Endothelial cell of umbilical vein (primary cell): ENCODE measurements around the gene ZNF101. TPM values are rescaled to one million over a fixed set of nuclear protein-coding genes. Genes with fewer than 3 reads are reported as not detected.

ENCODE experiments used
- BruUV-seq: library from RNA; stranded (reverse); fragments of 400-500 nt; replicated peaks from 2 replicates; lab custom pipeline; 2021; lab: Mats Ljungman, UMichigan
- CTCF ChIA-PET: fragments of 300-600, 350-600 bp; sonication (Branson Sonifier 250); formaldehyde crosslinking; loops from one replicate; lab custom pipeline; 2021; ENCODE audit warnings: antibody characterized with exemption, inconsistent platforms; lab: Charles Lee
- POLR2A ChIA-PET: fragments of 300-600, 350-600 bp; sonication (Branson Sonifier 250); formaldehyde crosslinking; loops from one replicate; lab custom pipeline; 2021; ENCODE audit warnings: antibody characterized with exemption, inconsistent platforms; lab: Charles Lee
- DNase-seq: peaks from one replicate; pipeline ENCODE4 v3.0.0-alpha.2; 2011; ENCODE audit warnings: low read depth, low spot score
- FAIRE-seq: peaks from 2 replicates; lab custom pipeline; 2011; peaks lifted over from hg19 to GRCh38; lab: Jason Lieb, UNC
- H2AFZ ChIP-seq: 2 replicates; pipeline ENCODE4 v1.6.0; 2012; ENCODE audit warnings: low read depth, low read length, control low read depth, inconsistent platforms
- H3K27ac ChIP-seq: 2 replicates; pipeline ENCODE4 v1.5.1; 2011; ENCODE audit warnings: low read depth, mild to moderate bottlenecking, control low read depth, low read length, moderate library complexity; ENCODE audit not compliant: insufficient read depth
- H3K27me3 ChIP-seq, 2 experiments: 2 replicates each; pipeline versions ENCODE4 v1.6.0 to v1.6.1; 2011; ENCODE audit warnings: low read length in 2 of 2, mixed read lengths in 1 of 2; ENCODE audit not compliant: control insufficient read depth in 2 of 2, insufficient read depth in 2 of 2
- H3K36me3 ChIP-seq, 2 experiments: 2 replicates in 1 of 2; 3 replicates in 1 of 2; pipeline ENCODE4 v1.5.1; 2011; ENCODE audit warnings: low read length in 2 of 2, mild to moderate bottlenecking in 1 of 2, moderate library complexity in 1 of 2; ENCODE audit not compliant: control insufficient read depth in 2 of 2, insufficient read depth in 2 of 2; ENCODE audit errors: extremely low read depth in 1 of 2
- H3K4me1 ChIP-seq: 3 replicates; pipeline ENCODE4 v1.5.1; 2011; ENCODE audit warnings: mild to moderate bottlenecking, low read length; ENCODE audit not compliant: control insufficient read depth, insufficient read depth; ENCODE audit errors: extremely low read depth
- H3K4me2 ChIP-seq: 2 replicates; pipeline ENCODE4 v1.6.1; 2011; ENCODE audit warnings: low read length, control low read depth, mixed read lengths; ENCODE audit not compliant: insufficient read depth
- H3K4me3 ChIP-seq, 3 experiments: fragments of 200-600 bp in 1 of 3; sonication (generic), shearing (Covaris generic) in 1 of 3; replicated peaks in 1 of 3; 2 replicates each; pipeline ENCODE4 v1.5.1; 2011 to 2016; ENCODE audit warnings: control low read depth in 3 of 3, low read length in 3 of 3, mild to moderate bottlenecking in 2 of 3, inconsistent platforms in 1 of 3, low read depth in 1 of 3, moderate library complexity in 1 of 3; ENCODE audit not compliant: insufficient read depth in 1 of 3
- H3K79me2 ChIP-seq: 2 replicates; pipeline ENCODE4 v1.6.0; 2012; ENCODE audit warnings: low read length, inconsistent platforms; ENCODE audit not compliant: control insufficient read depth, insufficient read depth
- H3K9ac ChIP-seq: replicated peaks from 2 replicates; pipeline ENCODE3; 2011; ENCODE audit warnings: low read length, control low read depth; ENCODE audit not compliant: insufficient read depth; ENCODE audit errors: extremely low read depth
- H3K9me1 ChIP-seq: replicated peaks from 3 replicates; pipeline ENCODE4 v1.6.0; 2011; ENCODE audit warnings: mild to moderate bottlenecking, low read length; ENCODE audit not compliant: control insufficient read depth, insufficient read depth; ENCODE audit errors: extremely low read depth
- H3K9me3 ChIP-seq: replicated peaks from 2 replicates; pipeline ENCODE4 v1.5.1; 2012; ENCODE audit warnings: low read length, inconsistent platforms; ENCODE audit not compliant: control insufficient read depth, insufficient read depth
- H4K20me1 ChIP-seq: replicated peaks from 2 replicates; pipeline ENCODE3; 2011; ENCODE audit warnings: mild to moderate bottlenecking, low read length; ENCODE audit not compliant: control insufficient read depth, insufficient read depth; ENCODE audit errors: extremely low read depth
- EZH2 ChIP-seq: IDR thresholded peaks from 2 replicates; pipeline ENCODE4 v1.6.1; 2012; ENCODE audit warnings: borderline replicate concordance, low read depth, mild to moderate bottlenecking, moderate library complexity, low read length, inconsistent platforms; ENCODE audit not compliant: severe bottlenecking
- FOS ChIP-seq: IDR thresholded peaks from 2 replicates; pipeline ENCODE4 v1.6.1; 2011; ENCODE audit warnings: mild to moderate bottlenecking, low read length, moderate library complexity, borderline replicate concordance; ENCODE audit not compliant: insufficient read depth
- GATA2 ChIP-seq: IDR thresholded peaks from 2 replicates; pipeline ENCODE4 v1.7.0; 2011; ENCODE audit warnings: low read depth, mild to moderate bottlenecking, moderate library complexity, mixed read lengths, low read length; ENCODE audit not compliant: insufficient read length, insufficient read depth
- JUN ChIP-seq: IDR thresholded peaks from 2 replicates; pipeline ENCODE4 v1.6.1; 2011; ENCODE audit warnings: borderline replicate concordance, low read depth; ENCODE audit not compliant: insufficient read length, insufficient read depth
- MYC ChIP-seq: IDR thresholded peaks from one replicate; pipeline ENCODE4 v1.6.1; 2011; ENCODE audit warnings: mild to moderate bottlenecking, low read depth, low read length
- POLR2A ChIP-seq: IDR thresholded peaks from 2 replicates; pipeline ENCODE4 v1.6.1; 2012; ENCODE audit warnings: low read depth, mild to moderate bottlenecking, control low read depth, low read length
- POLR2AphosphoS5 ChIP-seq: IDR thresholded peaks from 2 replicates; pipeline ENCODE4 v1.6.1; 2012; ENCODE audit warnings: low read depth, mild to moderate bottlenecking, control low read depth, low read length, moderate library complexity; ENCODE audit not compliant: insufficient read depth
- dilution Hi-C: fragments of 300-500 bp; cut with MboI; formaldehyde crosslinking; loops from one replicate; pipeline ENCODE4 v1.15.0; 2019; ENCODE audit warnings: low sequenced_read_pairs; ENCODE audit not compliant: extremely low pct_ligation_motif_present
- intact Hi-C: fragments of 100-400 bp; cut with micrococcal nuclease; formaldehyde crosslinking; loops from one replicate; pipeline ENCODE4 v1.10.0; 2022
- polyA plus RNA-seq, 4 experiments: library from polyadenylated mRNA; depleted of rRNA in 3 of 4; stranded (reverse) in 3 of 4; unstranded in 1 of 4; fragments of >200 nt; gene quantifications; 2 replicates each; pipeline versions ENCODE4 v1.2.1 to v1.2.3, GENCODE V29; 2011 to 2012; ENCODE audit warnings: missing spikeins in 1 of 4
- total RNA-seq: library from RNA; stranded (reverse); gene quantifications from 2 replicates; pipeline ENCODE4 v1.2.3, GENCODE V29; 2021
- TF ChIP-seq, protein P1 (sequence below): IDR thresholded peaks from 2 replicates; pipeline ENCODE4 v1.6.1; 2011; ENCODE audit not compliant: insufficient read depth, insufficient read length
- TF ChIP-seq, protein P2 (sequence below), 2 donors: IDR thresholded peaks; 1 replicate in 1 of 2; 2 replicates in 1 of 2; pipeline ENCODE4 v1.5.1; 2011; ENCODE audit warnings: low read length in 2 of 2, mild to moderate bottlenecking in 2 of 2, moderate library complexity in 2 of 2, control low read depth in 1 of 2, inconsistent platforms in 1 of 2, low read depth in 1 of 2; ENCODE audit not compliant: insufficient read depth in 1 of 2; ENCODE audit errors: extremely low read depth in 1 of 2

Gene ZNF101
- total and polyA plus RNA-seq, 2 donors (not counting 3 experiments of a cell fraction or from before 2014, with no cell fraction given), result 2.8 to 12.8 TPM

DNA sequence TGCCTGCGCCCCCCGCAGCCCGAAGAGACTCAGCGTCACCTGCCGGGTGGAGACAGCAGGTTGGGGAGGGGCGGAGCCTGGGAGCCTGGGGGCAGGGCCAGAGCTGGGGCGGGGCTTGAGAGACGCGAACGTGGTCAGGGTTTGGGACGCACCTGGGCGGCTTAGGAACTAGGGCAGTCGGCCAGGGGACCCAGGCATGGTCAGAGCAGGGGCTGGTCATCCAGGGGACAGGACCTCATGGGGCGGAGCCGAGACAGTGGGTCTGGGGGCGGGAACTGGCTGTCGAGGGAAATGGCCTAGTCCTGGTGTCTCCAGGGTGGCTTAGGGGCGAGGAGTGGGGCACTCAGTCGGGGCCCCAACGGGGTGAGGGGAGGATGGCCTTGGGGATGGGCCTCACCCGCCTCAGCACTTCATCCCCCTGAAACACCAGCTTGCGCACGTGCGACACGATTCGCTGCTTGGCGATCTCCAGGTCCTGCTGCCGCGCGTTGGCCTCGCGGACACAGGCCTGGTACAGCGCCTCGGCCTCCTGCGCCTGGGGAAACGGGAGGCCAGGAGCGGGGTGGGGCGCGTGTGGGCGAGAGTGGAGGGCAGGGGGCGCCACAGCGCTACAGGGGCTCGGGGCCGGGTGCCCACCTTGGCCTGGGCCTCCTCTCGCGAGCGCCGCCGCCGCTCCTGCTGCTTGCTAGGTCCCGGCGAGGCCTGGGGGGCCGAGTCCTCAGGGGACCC, 31.0 kb upstream of the ZNF101 start:
- intact Hi-C loops, result no loop called here

More for the DNA sequence above, 31.0 kb upstream of the ZNF101 start:
- no peak overlapping the region for H3K4me3 ChIP-seq
- POLR2A ChIA-PET, result no interaction called here
- H3K27me3 ChIP-seq, result no peaks in the 10 kb centered on the region
- H3K27ac ChIP-seq, result no peak overlapping the region
- H3K4me2 ChIP-seq, result no peak overlapping the region
- BruUV-seq, result no TSS peak
- FAIRE-seq, result no peak
- no peak for DNase-seq
- H3K79me2 ChIP-seq, result no peaks in the 10 kb centered on the region
- H3K9me1 ChIP-seq, result no peaks in the 10 kb centered on the region
- H3K9ac ChIP-seq, result no peak overlapping the region
- H3K9me3 ChIP-seq, result no peaks in the 10 kb centered on the region
- CTCF ChIA-PET, result no interaction called here
- no peaks in the 10 kb centered on the region for H4K20me1 ChIP-seq
- TF ChIP-seq FOS, result no peak
- TF ChIP-seq, protein P1, sequence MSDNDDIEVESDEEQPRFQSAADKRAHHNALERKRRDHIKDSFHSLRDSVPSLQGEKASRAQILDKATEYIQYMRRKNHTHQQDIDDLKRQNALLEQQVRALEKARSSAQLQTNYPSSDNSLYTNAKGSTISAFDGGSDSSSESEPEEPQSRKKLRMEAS, result no peak
- no peak for TF ChIP-seq JUN
- no peak for TF ChIP-seq POLR2A
- TF ChIP-seq, protein P2, sequence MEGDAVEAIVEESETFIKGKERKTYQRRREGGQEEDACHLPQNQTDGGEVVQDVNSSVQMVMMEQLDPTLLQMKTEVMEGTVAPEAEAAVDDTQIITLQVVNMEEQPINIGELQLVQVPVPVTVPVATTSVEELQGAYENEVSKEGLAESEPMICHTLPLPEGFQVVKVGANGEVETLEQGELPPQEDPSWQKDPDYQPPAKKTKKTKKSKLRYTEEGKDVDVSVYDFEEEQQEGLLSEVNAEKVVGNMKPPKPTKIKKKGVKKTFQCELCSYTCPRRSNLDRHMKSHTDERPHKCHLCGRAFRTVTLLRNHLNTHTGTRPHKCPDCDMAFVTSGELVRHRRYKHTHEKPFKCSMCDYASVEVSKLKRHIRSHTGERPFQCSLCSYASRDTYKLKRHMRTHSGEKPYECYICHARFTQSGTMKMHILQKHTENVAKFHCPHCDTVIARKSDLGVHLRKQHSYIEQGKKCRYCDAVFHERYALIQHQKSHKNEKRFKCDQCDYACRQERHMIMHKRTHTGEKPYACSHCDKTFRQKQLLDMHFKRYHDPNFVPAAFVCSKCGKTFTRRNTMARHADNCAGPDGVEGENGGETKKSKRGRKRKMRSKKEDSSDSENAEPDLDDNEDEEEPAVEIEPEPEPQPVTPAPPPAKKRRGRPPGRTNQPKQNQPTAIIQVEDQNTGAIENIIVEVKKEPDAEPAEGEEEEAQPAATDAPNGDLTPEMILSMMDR (IDR thresholded peaks at IDR 0.05; ENCODE audit: extremely low read depth in 1 of 2, insufficient read depth in 1 of 2, low read depth in 1 of 2, low read length in 2 of 2), result no peak
- TF ChIP-seq GATA2, result no peak
- TF ChIP-seq MYC, result no peak
- TF ChIP-seq EZH2, result no peak
- TF ChIP-seq POLR2AphosphoS5, result no peak
- peaks cover 3 to 21% of the 10 kb centered on the region in 2 experiments for H3K36me3 ChIP-seq
- dilution Hi-C loops, result no loop called here
- H3K4me1 ChIP-seq, result peaks cover 2% of the 10 kb centered on the region
- no peak overlapping the region for H2AFZ ChIP-seq
